ENCODE measurements around the gene AXIN2. TPM values are rescaled to one million over a fixed set of nuclear protein-coding genes. Genes with fewer than 3 reads are reported as not detected.
A peak's percentile ranks its signal among the peaks of the same experiment; 100 is the strongest.

The AXIN2 gene
- total RNA-seq, 1 donor from 2014 or later = 115 TPM

GRCh38 chr17:65503557-65503956 lies 57.9 kb downstream of the AXIN2 start:
- no peaks in the 10 kb centered on the region for H3K27me3 Mint-ChIP-seq
- TF ChIP-seq, protein P1, sequence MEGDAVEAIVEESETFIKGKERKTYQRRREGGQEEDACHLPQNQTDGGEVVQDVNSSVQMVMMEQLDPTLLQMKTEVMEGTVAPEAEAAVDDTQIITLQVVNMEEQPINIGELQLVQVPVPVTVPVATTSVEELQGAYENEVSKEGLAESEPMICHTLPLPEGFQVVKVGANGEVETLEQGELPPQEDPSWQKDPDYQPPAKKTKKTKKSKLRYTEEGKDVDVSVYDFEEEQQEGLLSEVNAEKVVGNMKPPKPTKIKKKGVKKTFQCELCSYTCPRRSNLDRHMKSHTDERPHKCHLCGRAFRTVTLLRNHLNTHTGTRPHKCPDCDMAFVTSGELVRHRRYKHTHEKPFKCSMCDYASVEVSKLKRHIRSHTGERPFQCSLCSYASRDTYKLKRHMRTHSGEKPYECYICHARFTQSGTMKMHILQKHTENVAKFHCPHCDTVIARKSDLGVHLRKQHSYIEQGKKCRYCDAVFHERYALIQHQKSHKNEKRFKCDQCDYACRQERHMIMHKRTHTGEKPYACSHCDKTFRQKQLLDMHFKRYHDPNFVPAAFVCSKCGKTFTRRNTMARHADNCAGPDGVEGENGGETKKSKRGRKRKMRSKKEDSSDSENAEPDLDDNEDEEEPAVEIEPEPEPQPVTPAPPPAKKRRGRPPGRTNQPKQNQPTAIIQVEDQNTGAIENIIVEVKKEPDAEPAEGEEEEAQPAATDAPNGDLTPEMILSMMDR (conservative IDR thresholded peaks at IDR 0.05) = no peak
- no peak for DNase-seq (ENCODE audit: extremely low spot score, unreplicated experiment)

GRCh38 chr17:65498816-65499215 lies 62.6 kb downstream of the AXIN2 start:
- Mint-ChIP-seq H3K27me3 (no peaks in the 10 kb centered on the region), H3K4me3 (no peak overlapping the region), H3K4me1 (ENCODE audit: unreplicated experiment) (peaks cover 19% of the 10 kb centered on the region), H3K36me3 (no peaks in the 10 kb centered on the region), H3K27ac (no peak overlapping the region), H3K9me3 (no peaks in the 10 kb centered on the region)
- DNase-seq (ENCODE audit: extremely low spot score, unreplicated experiment) = no peak
- TF ChIP-seq, protein P1 (conservative IDR thresholded peaks at IDR 0.05) = no peak

More at GRCh38 chr17:65503557-65503956, 57.9 kb downstream of the AXIN2 start:
- Mint-ChIP-seq H3K4me3 (no peak overlapping the region), H3K36me3 (no peaks in the 10 kb centered on the region), H3K27ac (no peak overlapping the region), H3K9me3 (peaks cover 5% of the 10 kb centered on the region), H3K4me1 (ENCODE audit: unreplicated experiment) (peaks cover 7% of the 10 kb centered on the region)

DNA sequence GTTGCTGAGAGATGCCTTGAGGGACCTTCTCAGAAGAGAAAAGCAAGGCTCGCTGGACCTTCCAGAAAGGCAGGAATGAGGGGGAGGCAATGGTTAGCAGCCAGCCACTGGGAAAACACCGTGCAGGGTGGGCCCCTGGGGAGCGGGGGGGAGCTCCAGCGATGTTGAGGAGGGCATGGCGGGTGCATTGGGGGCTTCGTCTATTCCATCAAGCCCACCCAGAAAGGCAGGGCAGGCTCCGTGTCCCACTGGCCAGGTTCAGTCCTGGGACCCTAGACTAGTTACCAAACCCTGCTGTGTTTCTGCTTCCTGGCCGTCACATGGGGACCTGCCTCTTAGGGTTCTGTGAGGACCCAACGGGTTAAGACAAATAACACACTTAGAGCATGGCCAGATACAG lies 64.6 kb downstream of the AXIN2 start:
- Mint-ChIP-seq H3K9me3 (no peaks in the 10 kb centered on the region), H3K4me3 (no peak overlapping the region), H3K27me3 (no peaks in the 10 kb centered on the region), H3K4me1 (ENCODE audit: unreplicated experiment) (peaks cover 19% of the 10 kb centered on the region), H3K27ac (no peak overlapping the region), H3K36me3 (no peaks in the 10 kb centered on the region)
- DNase-seq (ENCODE audit: extremely low spot score, unreplicated experiment) = no peak
- TF ChIP-seq, protein P1 (conservative IDR thresholded peaks at IDR 0.05) = no peak

DNA sequence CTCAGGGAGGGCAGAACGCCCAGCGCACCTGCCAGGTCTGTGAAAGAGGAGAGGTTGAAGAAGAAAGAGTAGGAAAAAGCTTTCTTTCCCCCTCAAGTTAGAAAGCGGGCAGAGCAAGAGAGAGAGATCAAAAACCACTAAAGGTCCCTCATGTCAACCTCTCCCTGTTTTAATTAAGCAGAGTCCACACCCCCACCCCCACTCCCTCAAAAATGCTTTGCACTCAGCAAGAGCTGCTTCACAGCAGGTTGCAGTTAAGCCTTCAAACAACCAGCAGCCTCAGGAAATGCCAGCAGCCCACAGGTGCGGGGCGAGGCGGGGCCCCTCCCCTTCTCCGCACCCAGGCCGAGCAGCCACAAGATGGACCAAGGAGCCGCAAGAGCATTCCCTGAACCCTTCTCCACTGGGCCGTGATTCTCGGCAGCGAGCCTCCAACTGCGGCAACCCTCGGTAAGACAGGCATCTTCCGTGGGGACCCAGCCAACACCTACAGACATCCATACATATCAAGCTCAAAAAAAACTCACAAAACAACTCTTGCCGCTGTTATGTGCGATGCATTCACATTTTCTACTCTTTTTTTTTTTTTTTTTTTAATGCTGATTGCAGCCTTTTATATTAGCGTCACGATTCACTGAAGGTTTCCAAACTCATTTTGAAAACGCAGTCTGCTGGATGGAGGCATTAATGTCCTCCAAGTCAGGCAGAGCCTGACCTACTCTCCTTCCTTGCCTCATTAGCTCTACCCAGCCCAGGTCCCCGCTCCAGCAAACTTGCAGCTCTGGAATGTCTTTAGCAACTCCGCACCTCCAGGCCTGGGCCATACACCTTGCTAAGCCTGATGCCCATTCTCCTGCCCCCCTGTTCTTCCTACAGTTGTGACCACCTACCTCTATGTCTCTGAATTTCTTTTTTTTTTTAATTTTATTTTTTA lies 66.1 kb downstream of the AXIN2 start:
- no peaks in the 10 kb centered on the region for H3K27me3 Mint-ChIP-seq
- no peaks in the 10 kb centered on the region for H3K9me3 Mint-ChIP-seq
- DNase-seq (ENCODE audit: extremely low spot score, unreplicated experiment) = no peak
- H3K27ac Mint-ChIP-seq = peak overlapping the region; percentile 71
- H3K36me3 Mint-ChIP-seq = no peaks in the 10 kb centered on the region
- peak overlapping the region; percentile 76 for H3K4me3 Mint-ChIP-seq
- TF ChIP-seq, protein P1 (conservative IDR thresholded peaks at IDR 0.05) = no peak
- H3K4me1 Mint-ChIP-seq (ENCODE audit: unreplicated experiment) = peaks cover 19% of the 10 kb centered on the region

- no peak overlapping the region for H3K4me3 Mint-ChIP-seq
- H3K36me3 Mint-ChIP-seq = no peaks in the 10 kb centered on the region
- no peaks in the 10 kb centered on the region for H3K27me3 Mint-ChIP-seq
These were observed 71.9 kb downstream of the AXIN2 start for GRCh38 chr17:65489413-65490155.

More at GRCh38 chr17:65489413-65490155, 71.9 kb downstream of the AXIN2 start:
- H3K27ac Mint-ChIP-seq = peak overlapping the region; percentile 3
- DNase-seq (ENCODE audit: extremely low spot score, unreplicated experiment) = no peak
- H3K4me1 Mint-ChIP-seq (ENCODE audit: unreplicated experiment) = peaks cover 9% of the 10 kb centered on the region
- TF ChIP-seq, protein P1 (conservative IDR thresholded peaks at IDR 0.05) = no peak
- no peaks in the 10 kb centered on the region for H3K9me3 Mint-ChIP-seq

Data from type B pancreatic cell (in vitro differentiated cells).